Endodermal cell (in vitro differentiated cells): ENCODE measurements around the gene RAD23A. TPM values are rescaled to one million over a fixed set of nuclear protein-coding genes. Genes with fewer than 3 reads are reported as not detected.
"Not testable (repeated sequence)": the region's sequence is repeated elsewhere in the genome, so short reads cannot be mapped to it uniquely, and the experiment has no call there.

Experiments used
- DNase-seq: peaks from one replicate; pipeline ENCODE4 v3.0.0-alpha.2; 2017
- H3K27ac ChIP-seq: 2 replicates; pipeline ENCODE4 v1.5.1; 2013; ENCODE audit warnings: mild to moderate bottlenecking, low read depth, low read length, moderate library complexity
- H3K27me3 ChIP-seq: 2 replicates; pipeline ENCODE4 v1.6.1; 2013; ENCODE audit warnings: mild to moderate bottlenecking, low read length, moderate library complexity; ENCODE audit not compliant: insufficient read depth, control insufficient read depth, poor library complexity, severe bottlenecking
- H3K36me3 ChIP-seq: 2 replicates; pipeline ENCODE4 v1.7.0; 2013; ENCODE audit warnings: mild to moderate bottlenecking, low read length, moderate library complexity; ENCODE audit not compliant: control insufficient read depth, insufficient read depth
- H3K4me1 ChIP-seq: one replicate; pipeline ENCODE4 v1.7.0; 2013; ENCODE audit warnings: low read length; ENCODE audit not compliant: control insufficient read depth, insufficient read depth
- H3K4me3 ChIP-seq: 2 replicates; pipeline ENCODE4 v1.5.1; 2013; ENCODE audit warnings: mild to moderate bottlenecking, low read length, moderate library complexity
- H3K9ac ChIP-seq: 2 replicates; pipeline ENCODE4 v1.6.1; 2013; ENCODE audit warnings: mild to moderate bottlenecking, low read length, moderate library complexity; ENCODE audit not compliant: poor library complexity, severe bottlenecking; ENCODE audit errors: extremely low read depth
- H3K9me3 ChIP-seq: 2 replicates; pipeline ENCODE4 v1.6.1; 2013; ENCODE audit warnings: mild to moderate bottlenecking, low read length, moderate library complexity; ENCODE audit not compliant: control insufficient read depth
- H3K27ac Mint-ChIP-seq: 2 replicates; pipeline ENCODE4 v1.8.0; 2020; ENCODE audit warnings: mixed read lengths
- H3K27me3 Mint-ChIP-seq: 2 replicates; pipeline ENCODE4 v1.8.0; 2021; ENCODE audit warnings: mild to moderate bottlenecking, mixed read lengths; ENCODE audit not compliant: insufficient read depth
- H3K36me3 Mint-ChIP-seq: 2 replicates; pipeline ENCODE4 v1.8.0; 2020; ENCODE audit warnings: low read depth, mixed read lengths
- H3K4me1 Mint-ChIP-seq: 2 replicates; pipeline ENCODE4 v1.8.0; 2020; ENCODE audit warnings: mixed read lengths
- H3K4me3 Mint-ChIP-seq: 2 replicates; pipeline ENCODE4 v1.8.0; 2020; ENCODE audit warnings: mild to moderate bottlenecking, moderate library complexity, mixed read lengths
- H3K9me3 Mint-ChIP-seq: 2 replicates; pipeline ENCODE4 v1.8.0; 2020; ENCODE audit warnings: mild to moderate bottlenecking, mixed read lengths
- CTCF ChIP-seq: fragments of 200-600 bp; sonication (generic); conservative IDR thresholded peaks from 2 replicates; pipeline ENCODE4 v1.5.0; 2021; ENCODE audit warnings: antibody characterized with exemption, mild to moderate bottlenecking
- WGBS, 2 experiments: methylation state at CpG; one replicate each; pipeline versions ENCODE4 v1.1.5 to v1.1.7; 2013; ENCODE audit warnings: missing lambda C conversion rate in 2 of 2, mixed read lengths in 1 of 2; ENCODE audit not compliant: insufficient coverage in 1 of 2, insufficient read length in 1 of 2; 5-methylcytosine and 5-hydroxymethylcytosine counted together
- total RNA-seq, 2 donors: library from RNA; stranded (reverse); fragmentation: NEBNext Ultra II Directional in 1 of 2; extraction: Animal tissue kit (Norgen Biotek cat#: 25700) in 1 of 2; gene quantifications; 2 replicates in 1 of 2; 3 replicates in 1 of 2; pipeline ENCODE4 v1.2.1, GENCODE V29; 2021

RAD23A gene
- total RNA-seq, 2 donors from 2014 or later, result 75.5 to 117 TPM

GRCh38 chr19:12956446-12957388 lies 11.1 kb downstream of the RAD23A start, which contains the start of gene GADD45GIP1:
Gene GADD45GIP1, minus strand, starts transcription at chr19:12957223. Its CDS starts 11 bp downstream, at chr19:12957212.
- Mint-ChIP-seq H3K36me3 (peaks cover 27% of the 10 kb centered on the region), H3K4me3 (peak within 1 kb of the TSS; percentile 85), H3K27ac (peak within 1 kb of the TSS; percentile 92), H3K9me3 (no peaks in the 10 kb centered on the region), H3K27me3 (no peaks in the 10 kb centered on the region), H3K4me1 (peaks cover 13% of the 10 kb centered on the region)
- H3K36me3 ChIP-seq, result peaks cover 22% of the 10 kb centered on the region
- WGBS, 2 experiments, result 4 to 6% methylated on average over 28 to 81 of the region's 84 CpGs
- H3K27ac ChIP-seq, result peak within 1 kb of the TSS; percentile 77
- no peak for TF ChIP-seq CTCF
- peak within 1 kb of the TSS; percentile 95 for H3K4me3 ChIP-seq
- DNase-seq, result peak; percentile 91
- H3K27me3 ChIP-seq, result no peaks in the 10 kb centered on the region
- H3K9ac ChIP-seq, result peak within 1 kb of the TSS; percentile 82
- no peaks in the 10 kb centered on the region for H3K9me3 ChIP-seq
- H3K4me1 ChIP-seq, result no peaks in the 10 kb centered on the region

GRCh38 chr19:12957389-12957952 lies 11.8 kb downstream of the RAD23A start:
- not testable (repeated sequence) for H3K9me3 ChIP-seq, H3K4me1 ChIP-seq, H3K27me3 Mint-ChIP-seq, H3K27me3 ChIP-seq, H3K9me3 Mint-ChIP-seq, DNase-seq
- Histone ChIP-seq H3K27ac (peak overlapping the region; percentile 77), H3K36me3 (peaks cover 18% of the 10 kb centered on the region), H3K9ac (peak overlapping the region; percentile 82), H3K4me3 (peak overlapping the region; percentile 95)
- peak overlapping the region; percentile 89 for H3K27ac Mint-ChIP-seq
- peaks cover 13% of the 10 kb centered on the region for H3K4me1 Mint-ChIP-seq
- peak overlapping the region; percentile 85 for H3K4me3 Mint-ChIP-seq
- WGBS, 2 experiments, result 82 to 85% methylated on average over 21 to 27 of the region's 31 CpGs
- H3K36me3 Mint-ChIP-seq, result peaks cover 22% of the 10 kb centered on the region

- WGBS, 2 experiments, result 78 to 81% methylated on average over 5 to 6 of the region's 6 CpGs
- Mint-ChIP-seq H3K27me3 (peaks cover 6% of the 10 kb centered on the region), H3K4me1 (peaks cover 10% of the 10 kb centered on the region), H3K36me3 (peaks cover 11% of the 10 kb centered on the region), H3K4me3 (no peak overlapping the region), H3K27ac (no peak overlapping the region), H3K9me3 (peaks cover 2% of the 10 kb centered on the region)
- TF ChIP-seq CTCF, result no peak
- no peaks in the 10 kb centered on the region for H3K9me3 ChIP-seq
- H3K4me1 ChIP-seq, result no peaks in the 10 kb centered on the region
- H3K27me3 ChIP-seq, result no peaks in the 10 kb centered on the region
- H3K4me3 ChIP-seq, result no peak overlapping the region
- H3K27ac ChIP-seq, result no peak overlapping the region
- H3K36me3 ChIP-seq, result peaks cover 8% of the 10 kb centered on the region
- no peak overlapping the region for H3K9ac ChIP-seq
- no peak for DNase-seq
These were observed 13.8 kb downstream of the RAD23A start for GRCh38 chr19:12959481-12959880.
